Panc1 (cell line): ENCODE measurements around the gene RBM19. TPM values are rescaled to one million over a fixed set of nuclear protein-coding genes. Genes with fewer than 3 reads are reported as not detected.

ENCODE experiments used
- ATAC-seq: fragments of 200-7000 bp; cut with Tn5 transposase; 2 replicates; pipeline ENCODE4 v1.9.1; 2020; ENCODE audit warnings: mild to moderate bottlenecking, moderate library complexity
- BruUV-seq: library from RNA; stranded (reverse); fragments of 400-500 nt; replicated peaks from 2 replicates; lab custom pipeline; 2021; lab: Mats Ljungman, UMichigan
- CTCF ChIA-PET: fragments of 300-600 bp; sonication (Branson Sonifier 250); formaldehyde crosslinking; loops from one replicate; lab custom pipeline; 2022; ENCODE audit warnings: antibody characterized with exemption; lab: Charles Lee
- POLR2A ChIA-PET: fragments of 300-600 bp; sonication (Branson Sonifier 250); formaldehyde crosslinking; loops from one replicate; lab custom pipeline; 2022; ENCODE audit warnings: antibody characterized with exemption; lab: Charles Lee
- DNase-seq: peaks from one replicate; pipeline ENCODE4 v3.0.0-alpha.2; 2010; ENCODE audit warnings: low read depth, low spot score
- H3K27ac ChIP-seq: 2 replicates; pipeline ENCODE4 v1.5.1; 2011; ENCODE audit warnings: mild to moderate bottlenecking, low read length, inconsistent platforms
- H3K27me3 ChIP-seq: fragments of 200-500 bp; sonication (Bioruptor generic); 2 replicates; pipeline ENCODE4 v1.6.0; 2014; ENCODE audit warnings: low read length, inconsistent platforms; ENCODE audit not compliant: control insufficient read depth, insufficient read depth
- H3K36me3 ChIP-seq: fragments of 200-500 bp; sonication (Bioruptor generic); 2 replicates; pipeline ENCODE4 v1.5.1; 2014; ENCODE audit warnings: inconsistent platforms, mild to moderate bottlenecking, low read length, moderate library complexity; ENCODE audit not compliant: control insufficient read depth, insufficient read depth
- H3K4me1 ChIP-seq: 2 replicates; pipeline ENCODE4 v1.5.1; 2011; ENCODE audit warnings: inconsistent platforms, mild to moderate bottlenecking, low read length, moderate library complexity; ENCODE audit not compliant: control insufficient read depth, insufficient read depth
- H3K4me3 ChIP-seq, 2 experiments: 2 replicates each; pipeline ENCODE4 v1.5.1; 2011 to 2012; ENCODE audit warnings: low read depth in 2 of 2, low read length in 2 of 2, mild to moderate bottlenecking in 2 of 2, inconsistent platforms in 1 of 2, moderate library complexity in 1 of 2
- H3K9me3 ChIP-seq: fragments of 200-500 bp; sonication (Bioruptor generic); 2 replicates; pipeline ENCODE4 v1.5.1; 2014; ENCODE audit warnings: low read depth, mild to moderate bottlenecking, inconsistent platforms, low read length, moderate library complexity; ENCODE audit not compliant: control insufficient read depth, insufficient read depth
- CTCF ChIP-seq: fragments of 450-650 bp; IDR thresholded peaks from 2 replicates; pipeline ENCODE4 v1.5.1; 2017; ENCODE audit warnings: mild to moderate bottlenecking
- POLR2AphosphoS5 ChIP-seq: IDR thresholded peaks from 2 replicates; pipeline ENCODE4 v1.6.1; 2012; ENCODE audit warnings: mild to moderate bottlenecking, low read depth, low read length, moderate library complexity
- REST ChIP-seq, 2 experiments: IDR thresholded peaks; 2 replicates each; pipeline ENCODE4 v1.6.1; 2011 to 2012; ENCODE audit warnings: low read depth in 2 of 2, control low read depth in 1 of 2, low read length in 1 of 2, mild to moderate bottlenecking in 1 of 2, moderate library complexity in 1 of 2; ENCODE audit not compliant: insufficient read depth in 1 of 2
- SIN3A ChIP-seq: IDR thresholded peaks from 2 replicates; pipeline ENCODE4 v1.6.1; 2012; ENCODE audit warnings: low read depth, mild to moderate bottlenecking, low read length, moderate library complexity, borderline replicate concordance; ENCODE audit not compliant: insufficient read depth
- TCF7L2 ChIP-seq: IDR thresholded peaks from 2 replicates; pipeline ENCODE4 v1.6.1; 2011; ENCODE audit warnings: mild to moderate bottlenecking, low read depth, low read length, inconsistent platforms
- in situ Hi-C: cut with HindIII; loops from 2 replicates; pipeline ENCODE4 v1.10.0; 2016; ENCODE audit warnings: low sequenced_read_pairs, low pct_unique_long_range_greater_than_20kb
- intact Hi-C: fragments of 100-400 bp; cut with micrococcal nuclease; formaldehyde crosslinking; loops from one replicate; pipeline ENCODE4 v1.10.0; 2022; ENCODE audit not compliant: unreplicated experiment
- total RNA-seq: library from RNA; stranded (reverse); gene quantifications from one replicate; pipeline ENCODE4 v1.2.1, GENCODE V29; 2021; ENCODE audit not compliant: unreplicated experiment

RBM19 gene
- total RNA-seq, 1 experiment from 2014 or later: 44.8 TPM

- no peaks in the 10 kb centered on the region for H3K9me3 ChIP-seq
- TF ChIP-seq SIN3A (no peak), TCF7L2 (no peak), REST (IDR thresholded peaks at IDR 0.05; ENCODE audit: insufficient read depth in 1 of 2, low read depth in 2 of 2, low read length in 1 of 2) (no peak), POLR2AphosphoS5 (no peak), CTCF (no peak)
- ChIA-PET POLR2A (no interaction called here), CTCF (interaction anchor here (0.5 kb wide), 1 partner anchor 222 kb away, joined by 3 read pairs; no protein-coding TSS in a partner anchor)
- BruUV-seq: no TSS peak
- in situ Hi-C loops (no loop called here), intact Hi-C loops (no loop called here)
- no peaks in the 10 kb centered on the region; the same call in 1 of the 2 replicates for H3K4me1 ChIP-seq
- DNase-seq (no peak), ATAC-seq (no peak)
- no peaks in the 10 kb centered on the region for H3K27me3 ChIP-seq
- H3K27ac ChIP-seq: no peak overlapping the region
- no peaks in the 10 kb centered on the region for H3K36me3 ChIP-seq
- no peak overlapping the region for H3K4me3 ChIP-seq
Measured at GRCh38 chr12:113870890-113871289, 95.2 kb downstream of the RBM19 start.

GRCh38 chr12:113870035-113870434 is 96.1 kb downstream of the RBM19 start:
- Histone ChIP-seq H3K27ac (no peak overlapping the region), H3K36me3 (no peaks in the 10 kb centered on the region), H3K4me3 (no peak overlapping the region), H3K27me3 (no peaks in the 10 kb centered on the region), H3K9me3 (no peaks in the 10 kb centered on the region), H3K4me1 (no peaks in the 10 kb centered on the region; the same call in 1 of the 2 replicates)
- BruUV-seq: no TSS peak
- no peak for ATAC-seq
- no peak for DNase-seq
- ChIA-PET CTCF (no interaction called here), POLR2A (no interaction called here)
- TF ChIP-seq POLR2AphosphoS5: no peak
- no peak for TF ChIP-seq TCF7L2
- no peak for TF ChIP-seq REST (IDR thresholded peaks at IDR 0.05; ENCODE audit: insufficient read depth in 1 of 2, low read depth in 2 of 2, low read length in 1 of 2)
- no peak for TF ChIP-seq SIN3A
- TF ChIP-seq CTCF: no peak
- intact Hi-C loops (no loop called here), in situ Hi-C loops (no loop called here)
